ENCODE results near the gene SPIB.

DNA sequence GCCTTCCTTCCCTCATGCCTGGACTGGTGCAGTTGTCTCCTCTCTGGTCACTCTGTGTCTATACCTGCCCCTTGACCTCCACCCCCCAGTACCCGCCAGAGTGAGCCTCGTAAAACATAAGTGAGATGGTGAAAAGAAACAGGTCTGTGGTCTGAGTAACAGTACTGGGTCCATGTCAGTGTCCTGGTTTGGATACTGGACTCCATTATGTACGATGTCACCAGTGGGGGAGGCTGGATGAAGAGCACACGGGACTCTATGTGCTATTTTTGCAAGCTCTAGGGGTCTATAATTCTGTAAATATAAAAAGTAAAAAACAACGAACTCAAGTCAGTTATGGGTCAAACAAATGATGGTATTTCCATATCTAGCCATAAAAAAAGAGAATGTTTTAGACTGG lies 28.3 kb downstream of the SPIB start:
- TF ChIP-seq CTCF (IDR thresholded peaks at IDR 0.05), result no peak
- no peak for TF ChIP-seq POLR2A (IDR thresholded peaks at IDR 0.05)
- TF ChIP-seq POLR2AphosphoS5 (IDR thresholded peaks at IDR 0.05), result no peak
